GM21423 (cell line): Measurements from ENCODE around the gene UBE2E1.

Source experiments
- ATAC-seq: cut with Tn5 transposase; IDR thresholded peaks from one replicate; pipeline ENCODE4 v1.9.1; 2021; ENCODE audit warnings: mild to moderate bottlenecking, moderate library complexity; ENCODE audit not compliant: unreplicated experiment

UBE2E1 gene

DNA sequence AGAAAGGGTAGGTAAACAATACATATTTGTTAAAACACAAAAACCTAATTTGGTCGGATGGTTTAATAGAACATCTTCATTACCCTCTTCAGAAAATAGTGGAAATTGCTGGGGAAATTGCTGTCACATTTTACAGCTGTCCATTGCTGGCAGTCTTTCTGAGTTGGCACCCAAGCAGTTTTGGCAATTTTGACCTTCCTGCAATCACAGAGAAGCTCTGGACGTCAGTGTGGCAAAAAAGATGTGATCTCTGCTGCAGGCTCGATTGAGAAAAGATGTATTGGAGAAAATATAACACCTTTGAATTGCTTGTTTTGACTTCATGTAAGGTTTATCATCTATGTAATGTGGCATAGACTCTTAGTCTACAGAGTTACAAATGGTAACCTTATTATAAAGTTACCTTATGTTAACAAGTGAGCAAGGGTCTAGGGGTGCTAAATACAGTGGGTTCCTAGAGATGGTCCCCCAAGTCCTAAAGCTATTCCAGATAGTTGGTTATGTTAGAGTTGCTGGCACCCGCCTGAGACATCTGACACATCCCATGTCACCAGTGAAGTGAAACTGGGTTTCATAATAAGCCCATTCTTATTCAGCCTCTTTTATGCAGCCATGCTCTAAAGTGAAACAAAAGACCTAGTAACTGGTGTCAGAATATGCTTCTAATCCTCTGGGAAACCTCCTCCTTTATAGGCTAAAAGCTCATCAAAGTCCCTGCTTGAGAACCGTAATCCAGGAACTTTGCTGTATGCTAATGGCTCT, 14.0 kb downstream of the UBE2E1 start:
- no peak for ATAC-seq

DNA sequence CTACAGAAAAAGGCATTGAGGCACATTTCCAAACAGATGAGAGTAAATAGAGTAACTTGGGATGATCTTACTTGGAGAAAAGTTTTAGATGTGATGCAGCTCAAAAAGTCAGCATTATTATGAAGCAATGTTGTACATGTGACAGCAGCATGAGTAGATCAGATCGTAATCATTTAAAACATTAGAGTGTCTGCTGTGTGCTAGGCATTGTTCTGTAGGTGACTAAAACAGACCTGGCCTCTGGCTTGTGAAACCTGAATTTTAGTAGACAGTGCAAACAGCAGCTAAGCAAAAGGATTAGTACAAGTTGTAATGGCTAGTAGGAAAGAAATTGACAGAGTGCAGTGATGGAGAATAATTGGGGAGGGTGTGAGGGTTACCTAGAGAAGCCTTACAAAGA, 15.1 kb downstream of the UBE2E1 start:
- no peak for ATAC-seq

GRCh38 chr3:23821858-23822257, 16.1 kb downstream of the UBE2E1 start:
- no peak for ATAC-seq

DNA sequence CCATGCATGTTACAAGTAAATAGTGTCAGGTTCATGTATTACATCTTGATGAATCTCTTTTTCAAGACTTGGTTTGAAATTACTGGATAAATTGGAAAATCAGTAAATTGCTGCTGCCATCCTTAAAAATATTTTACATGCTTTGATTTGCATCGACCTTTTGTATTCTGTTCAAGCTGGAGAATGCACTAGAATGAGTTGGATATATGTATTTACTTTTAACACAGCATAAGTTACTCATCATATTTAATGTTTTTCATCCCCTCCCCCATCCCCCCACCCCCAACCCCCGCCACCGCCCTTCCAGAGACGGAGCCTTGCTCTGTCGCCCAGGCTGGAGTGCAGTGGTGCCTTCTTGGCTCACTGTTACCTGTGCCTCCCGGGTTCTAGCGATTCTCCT, 16.8 kb downstream of the UBE2E1 start:
- ATAC-seq: no peak

- ATAC-seq: no peak
Observed at GRCh38 chr3:23823620-23824019, 17.9 kb downstream of the UBE2E1 start.

DNA sequence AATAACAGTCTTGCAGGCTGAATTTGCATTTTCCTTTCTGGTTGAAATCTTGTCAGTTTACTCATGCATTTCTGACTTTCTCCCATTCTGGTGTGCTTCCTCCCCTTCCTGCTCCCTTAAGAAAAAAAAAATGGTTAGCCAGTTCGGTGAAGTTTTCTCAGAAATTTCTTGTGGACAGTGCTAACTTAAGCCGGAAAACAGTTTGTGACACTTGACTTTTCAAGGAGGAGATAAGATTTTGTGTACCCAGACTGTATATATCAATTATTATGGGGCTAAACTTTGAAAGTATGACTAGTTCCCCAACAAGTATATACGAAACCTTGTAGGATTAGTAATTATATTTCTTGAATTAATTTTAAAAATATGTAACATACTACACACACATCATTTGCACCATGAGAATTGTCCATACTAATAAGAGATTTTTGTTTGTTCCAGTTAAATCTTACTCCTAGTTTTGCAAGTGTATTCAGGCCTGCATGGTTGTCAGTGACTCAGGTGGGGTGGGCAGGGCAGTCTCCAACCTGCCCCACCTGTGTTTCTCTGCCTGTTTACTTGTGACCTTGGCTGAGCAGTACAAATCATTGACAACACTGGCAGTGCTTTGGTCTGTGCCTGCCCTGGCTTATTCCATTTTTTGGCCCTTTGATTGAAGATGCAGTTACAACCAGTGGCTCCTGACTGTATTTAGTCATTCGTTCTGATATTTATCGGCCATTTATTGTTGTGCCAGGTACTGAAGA, 19.1 kb downstream of the UBE2E1 start:
- ATAC-seq: no peak

GRCh38 chr3:23825802-23826201, 20.0 kb downstream of the UBE2E1 start:
- no peak for ATAC-seq

GRCh38 chr3:23826382-23827064, 20.8 kb downstream of the UBE2E1 start:
- no peak for ATAC-seq

GRCh38 chr3:23829242-23829934, 23.6 kb downstream of the UBE2E1 start:
- peak; percentile 67 for ATAC-seq

- ATAC-seq: peak; percentile 74
Observed at GRCh38 chr3:23830869-23831484, 25.2 kb downstream of the UBE2E1 start.

DNA sequence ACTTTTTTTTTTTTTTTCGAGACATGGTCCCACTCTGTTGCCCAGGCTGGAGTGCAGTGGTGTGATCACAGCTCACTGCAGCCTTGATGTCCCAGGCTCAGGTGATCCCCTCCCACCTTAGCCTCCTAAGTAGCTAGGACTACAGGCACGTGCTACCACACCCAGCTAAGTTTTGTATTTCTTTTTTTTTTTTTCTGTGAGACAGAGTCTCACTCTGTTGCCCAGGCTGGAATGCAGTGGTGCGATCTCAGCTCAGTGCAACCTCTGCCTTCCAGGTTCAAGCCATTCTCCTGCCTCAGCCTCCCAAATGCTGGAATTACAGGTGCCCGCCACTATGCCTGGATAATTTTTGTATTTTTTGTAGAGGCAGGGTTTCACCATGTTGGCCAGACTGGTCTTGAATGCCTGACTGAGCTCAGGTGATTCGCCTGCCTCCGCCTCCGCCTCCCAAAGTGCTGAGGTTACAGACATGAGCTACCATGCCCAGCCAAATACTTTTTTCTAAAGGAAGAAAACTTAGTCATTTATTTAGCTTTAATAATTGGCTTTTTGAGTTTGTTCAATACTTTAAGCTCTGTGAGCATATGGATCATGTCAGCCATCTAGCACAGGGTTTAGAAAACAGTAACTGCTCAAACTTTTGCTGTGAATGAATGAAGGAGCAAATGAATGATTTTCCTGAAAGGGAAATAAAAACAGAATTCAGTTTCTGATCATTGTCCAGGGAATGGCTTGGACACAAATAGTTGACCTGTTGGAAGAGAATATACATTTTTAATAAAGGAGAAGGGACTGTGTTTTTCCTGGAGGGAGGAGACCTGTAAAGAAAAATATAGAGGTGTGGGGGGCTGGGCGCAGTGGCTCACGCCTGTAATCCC, 26.0 kb downstream of the UBE2E1 start:
- peak; percentile 11 for ATAC-seq

- no peak for ATAC-seq
Observed at GRCh38 chr3:23832523-23832922, 26.8 kb downstream of the UBE2E1 start.

GRCh38 chr3:23834082-23834870, 28.5 kb downstream of the UBE2E1 start:
- ATAC-seq: no peak

DNA sequence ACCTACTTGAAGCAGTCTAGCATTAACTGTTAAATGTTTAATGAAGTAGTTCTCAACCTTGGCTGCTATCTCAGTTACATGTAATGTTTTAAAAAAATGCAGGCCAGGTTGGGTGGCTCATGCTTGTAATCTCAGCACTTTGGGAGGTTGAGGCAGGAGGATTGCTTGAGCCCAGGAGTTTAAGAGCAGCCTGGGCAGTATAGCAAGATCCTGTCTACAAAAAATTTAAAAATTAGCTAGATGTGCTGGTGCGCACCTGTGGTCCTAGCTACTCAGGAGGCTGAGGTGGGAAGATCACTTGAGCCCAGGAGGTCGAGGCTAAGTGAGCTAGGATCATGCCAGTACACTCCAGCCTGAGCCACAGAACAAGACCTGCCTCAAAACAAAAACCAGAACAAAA, 29.3 kb downstream of the UBE2E1 start:
- no peak for ATAC-seq

DNA sequence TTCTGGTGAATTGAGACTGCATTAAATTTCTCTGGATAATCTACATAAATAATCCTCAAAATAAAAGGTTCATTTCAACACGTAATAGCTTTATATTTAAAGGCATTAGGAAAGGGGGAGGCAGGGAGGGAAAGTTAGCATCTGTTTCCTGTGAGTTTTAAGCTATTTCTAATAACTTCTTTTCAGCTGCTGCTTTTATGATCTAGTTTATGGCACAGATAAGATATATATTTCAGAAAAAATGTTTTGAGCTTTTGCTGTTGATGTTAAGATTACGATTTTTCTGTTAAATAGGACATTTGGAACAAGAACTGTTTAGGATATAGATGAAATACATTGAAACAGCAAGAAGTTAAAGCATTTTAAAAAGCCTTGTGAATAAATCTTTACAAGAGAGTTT, 30.0 kb downstream of the UBE2E1 start:
- no peak for ATAC-seq

DNA sequence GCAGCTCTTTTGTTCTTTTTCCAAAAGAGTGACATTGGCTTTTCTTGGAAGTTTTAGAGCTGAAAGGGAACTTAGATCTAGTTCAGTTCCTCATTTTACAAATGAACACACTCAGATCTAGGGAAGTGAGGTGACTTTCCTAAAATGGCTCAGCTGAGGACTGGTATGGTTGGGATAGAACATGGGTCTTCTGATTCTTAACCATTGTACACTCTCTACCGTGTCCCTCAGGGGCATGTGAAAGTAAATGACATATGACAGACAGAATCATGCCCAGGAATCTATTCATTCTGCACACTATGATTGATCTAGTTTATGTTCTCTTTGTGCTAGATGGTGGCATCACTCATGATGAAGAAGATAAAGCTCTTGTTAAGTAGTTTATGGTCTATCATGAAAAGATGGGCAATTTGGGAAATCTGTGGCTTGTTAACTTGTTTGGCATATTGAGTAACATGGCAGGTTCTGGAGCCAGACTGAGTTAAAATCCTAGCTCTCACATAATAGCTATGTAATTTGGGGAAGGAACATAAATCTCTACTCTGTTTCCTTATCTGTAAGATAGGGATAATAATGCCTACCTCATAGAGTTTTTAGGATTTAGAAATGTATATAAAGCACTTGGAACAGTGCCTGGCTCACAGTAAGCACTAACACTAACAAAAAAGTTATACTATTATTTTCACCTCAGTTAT, 30.9 kb downstream of the UBE2E1 start:
- no peak for ATAC-seq

GRCh38 chr3:23837286-23837685, 31.5 kb downstream of the UBE2E1 start:
- no peak for ATAC-seq

DNA sequence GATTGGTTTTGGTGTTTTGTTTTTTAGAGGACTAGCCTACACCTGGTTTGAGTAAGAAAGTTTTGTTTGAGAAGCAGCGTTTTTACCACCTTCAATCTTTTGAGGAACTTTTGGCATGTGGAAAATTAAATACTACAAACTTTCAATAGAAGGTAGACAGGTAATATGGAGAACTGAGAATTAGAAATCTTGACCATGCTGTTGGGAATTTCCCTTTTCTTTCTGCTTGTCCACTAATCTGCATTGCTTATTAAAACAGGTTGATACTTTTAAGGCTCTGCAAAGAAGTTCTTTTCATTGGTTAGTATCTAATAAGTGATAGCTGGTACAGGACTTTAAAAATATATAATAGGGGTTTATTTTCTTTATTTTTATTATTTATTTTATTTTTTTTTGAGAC, 31.9 kb downstream of the UBE2E1 start:
- ATAC-seq: no peak
